HFF-Myc (cell line): ENCODE data around the gene ZSWIM4.

Source experiments
- DNase-seq: peaks from one replicate; pipeline ENCODE4 v3.0.0-alpha.2; 2011; ENCODE audit warnings: low read depth; ENCODE audit errors: extremely low read depth
- H3K4me3 ChIP-seq: replicated peaks from 2 replicates; pipeline ENCODE4 v1.5.1; 2011; ENCODE audit warnings: low read depth, mild to moderate bottlenecking, control low read depth, low read length
- CTCF ChIP-seq: IDR thresholded peaks from 2 replicates; pipeline ENCODE4 v1.5.1; 2012; ENCODE audit warnings: mild to moderate bottlenecking, low read depth, low read length, control low read depth; ENCODE audit errors: missing control alignments

ZSWIM4 gene

GRCh38 chr19:13797870-13798269 lies 2.6 kb downstream of the ZSWIM4 start:
- no peak for DNase-seq
- TF ChIP-seq CTCF: no peak
- no peak overlapping the region for H3K4me3 ChIP-seq

GRCh38 chr19:13799669-13800068 lies 4.4 kb downstream of the ZSWIM4 start:
- TF ChIP-seq CTCF: no peak
- no peak for DNase-seq
- no peak overlapping the region for H3K4me3 ChIP-seq

- H3K4me3 ChIP-seq: no peak overlapping the region
- TF ChIP-seq CTCF: no peak
- DNase-seq: no peak
Observed at GRCh38 chr19:13803038-13803437, 7.8 kb downstream of the ZSWIM4 start.

- no peak overlapping the region for H3K4me3 ChIP-seq
- peak; percentile 23 for TF ChIP-seq CTCF
- DNase-seq: no peak
Observed at GRCh38 chr19:13804830-13805683, 9.8 kb downstream of the ZSWIM4 start.

- TF ChIP-seq CTCF: no peak
- H3K4me3 ChIP-seq: no peak overlapping the region
- no peak for DNase-seq
Observed at GRCh38 chr19:13806728-13807127, 11.5 kb downstream of the ZSWIM4 start.

- DNase-seq: no peak
- H3K4me3 ChIP-seq: no peak overlapping the region
- TF ChIP-seq CTCF: no peak
Observed at GRCh38 chr19:13807421-13808021, 12.3 kb downstream of the ZSWIM4 start.
